Stimulated activated naive CD8-positive, alpha-beta T cell treated with anti-CD3 and anti-CD28 coated beads, Interleukin-15, Interleukin-2, amounts not matched to agents 100 ng/mL and 50 ng/mL, for 24 hours (primary cell): Measurements from ENCODE around the gene TUBGCP6.
"Not testable (repeated sequence)": the region's sequence is repeated elsewhere in the genome, so short reads cannot be mapped to it uniquely, and the experiment has no call there.

ENCODE experiments used
- H3K27ac Mint-ChIP-seq: one replicate; pipeline ENCODE4 v1.8.0; 2021; ENCODE audit warnings: mild to moderate bottlenecking, mixed read lengths
- H3K27me3 Mint-ChIP-seq: one replicate; pipeline ENCODE4 v1.8.0; 2021; ENCODE audit warnings: mixed read lengths
- H3K36me3 Mint-ChIP-seq: one replicate; pipeline ENCODE4 v1.8.0; 2021; ENCODE audit warnings: low read depth, mixed read lengths
- H3K4me1 Mint-ChIP-seq: one replicate; pipeline ENCODE4 v1.8.0; 2021; ENCODE audit warnings: low read depth, mixed read lengths
- H3K4me3 Mint-ChIP-seq: one replicate; pipeline ENCODE4 v1.8.0; 2021; ENCODE audit warnings: mild to moderate bottlenecking, mixed read lengths
- H3K9me3 Mint-ChIP-seq: one replicate; pipeline ENCODE4 v1.8.0; 2021; ENCODE audit warnings: mixed read lengths

Gene TUBGCP6

GRCh38 chr22:50283821-50284220 is 39.0 kb upstream of the TUBGCP6 start:
- H3K4me3 Mint-ChIP-seq = no peak overlapping the region
- no peaks in the 10 kb centered on the region for H3K4me1 Mint-ChIP-seq
- no peak overlapping the region for H3K27ac Mint-ChIP-seq
- no peaks in the 10 kb centered on the region for H3K36me3 Mint-ChIP-seq
- H3K9me3 Mint-ChIP-seq = no peaks in the 10 kb centered on the region
- no peaks in the 10 kb centered on the region for H3K27me3 Mint-ChIP-seq

GRCh38 chr22:50282361-50283155 is 37.7 kb upstream of the TUBGCP6 start:
- H3K9me3 Mint-ChIP-seq = no peaks in the 10 kb centered on the region
- H3K4me1 Mint-ChIP-seq = no peaks in the 10 kb centered on the region
- H3K27me3 Mint-ChIP-seq = no peaks in the 10 kb centered on the region
- no peaks in the 10 kb centered on the region for H3K36me3 Mint-ChIP-seq
- H3K27ac Mint-ChIP-seq = no peak overlapping the region
- no peak overlapping the region for H3K4me3 Mint-ChIP-seq

- H3K4me1 Mint-ChIP-seq = no peaks in the 10 kb centered on the region
- no peaks in the 10 kb centered on the region for H3K9me3 Mint-ChIP-seq
- no peak overlapping the region for H3K27ac Mint-ChIP-seq
- no peaks in the 10 kb centered on the region for H3K27me3 Mint-ChIP-seq
- no peaks in the 10 kb centered on the region for H3K36me3 Mint-ChIP-seq
- no peak overlapping the region for H3K4me3 Mint-ChIP-seq
Measured at GRCh38 chr22:50281957-50282356, 37.1 kb upstream of the TUBGCP6 start.

GRCh38 chr22:50281384-50281760 is 36.5 kb upstream of the TUBGCP6 start:
- no peaks in the 10 kb centered on the region for H3K4me1 Mint-ChIP-seq
- H3K9me3 Mint-ChIP-seq = no peaks in the 10 kb centered on the region
- no peak overlapping the region for H3K4me3 Mint-ChIP-seq
- no peak overlapping the region for H3K27ac Mint-ChIP-seq
- no peaks in the 10 kb centered on the region for H3K36me3 Mint-ChIP-seq
- H3K27me3 Mint-ChIP-seq = no peaks in the 10 kb centered on the region

GRCh38 chr22:50280708-50281383 is 36.0 kb upstream of the TUBGCP6 start:
- no peaks in the 10 kb centered on the region for H3K4me1 Mint-ChIP-seq
- H3K27ac Mint-ChIP-seq = no peak overlapping the region
- H3K27me3 Mint-ChIP-seq = no peaks in the 10 kb centered on the region
- no peaks in the 10 kb centered on the region for H3K9me3 Mint-ChIP-seq
- no peak overlapping the region for H3K4me3 Mint-ChIP-seq
- no peaks in the 10 kb centered on the region for H3K36me3 Mint-ChIP-seq

- no peaks in the 10 kb centered on the region for H3K4me1 Mint-ChIP-seq
- no peak overlapping the region for H3K4me3 Mint-ChIP-seq
- H3K9me3 Mint-ChIP-seq = no peaks in the 10 kb centered on the region
- no peaks in the 10 kb centered on the region for H3K36me3 Mint-ChIP-seq
- no peaks in the 10 kb centered on the region for H3K27me3 Mint-ChIP-seq
- no peak overlapping the region for H3K27ac Mint-ChIP-seq
Measured at GRCh38 chr22:50280022-50280707, 35.3 kb upstream of the TUBGCP6 start.

GRCh38 chr22:50278956-50279619 is 34.3 kb upstream of the TUBGCP6 start:
- Mint-ChIP-seq H3K27me3 (no peaks in the 10 kb centered on the region), H3K36me3 (no peaks in the 10 kb centered on the region), H3K4me3 (no peak overlapping the region), H3K27ac (no peak overlapping the region), H3K4me1 (peaks cover under 1% of the 10 kb centered on the region), H3K9me3 (no peaks in the 10 kb centered on the region)

- Mint-ChIP-seq H3K27me3 (peaks cover 4% of the 10 kb centered on the region), H3K4me1 (peaks cover 6% of the 10 kb centered on the region), H3K4me3 (no peak overlapping the region)
Measured at GRCh38 chr22:50278461-50278860, 33.6 kb upstream of the TUBGCP6 start.

GRCh38 chr22:50277761-50278160 is 32.9 kb upstream of the TUBGCP6 start:
- H3K4me1 Mint-ChIP-seq = peaks cover 6% of the 10 kb centered on the region
- no peaks in the 10 kb centered on the region for H3K36me3 Mint-ChIP-seq
- H3K9me3 Mint-ChIP-seq = no peaks in the 10 kb centered on the region
- H3K4me3 Mint-ChIP-seq = no peak overlapping the region
- H3K27me3 Mint-ChIP-seq = peaks cover 4% of the 10 kb centered on the region
- no peak overlapping the region for H3K27ac Mint-ChIP-seq

More at GRCh38 chr22:50278461-50278860, 33.6 kb upstream of the TUBGCP6 start:
- Mint-ChIP-seq H3K9me3 (no peaks in the 10 kb centered on the region), H3K27ac (no peak overlapping the region), H3K36me3 (no peaks in the 10 kb centered on the region)

- no peaks in the 10 kb centered on the region for H3K36me3 Mint-ChIP-seq
- H3K4me3 Mint-ChIP-seq = no peak overlapping the region
- H3K27me3 Mint-ChIP-seq = peaks cover 4% of the 10 kb centered on the region
- H3K4me1 Mint-ChIP-seq = peaks cover 7% of the 10 kb centered on the region
- no peaks in the 10 kb centered on the region for H3K9me3 Mint-ChIP-seq
- no peak overlapping the region for H3K27ac Mint-ChIP-seq
Measured at GRCh38 chr22:50276143-50276542, 31.3 kb upstream of the TUBGCP6 start.

GRCh38 chr22:50275181-50276055 is 30.6 kb upstream of the TUBGCP6 start:
- Mint-ChIP-seq H3K27me3 (peaks cover 4% of the 10 kb centered on the region), H3K27ac (no peak overlapping the region), H3K36me3 (no peaks in the 10 kb centered on the region), H3K4me3 (no peak overlapping the region), H3K4me1 (peaks cover 14% of the 10 kb centered on the region), H3K9me3 (no peaks in the 10 kb centered on the region)

GRCh38 chr22:50274771-50275170 is 29.9 kb upstream of the TUBGCP6 start:
- no peak overlapping the region for H3K4me3 Mint-ChIP-seq
- H3K9me3 Mint-ChIP-seq = no peaks in the 10 kb centered on the region
- no peaks in the 10 kb centered on the region for H3K36me3 Mint-ChIP-seq
- no peak overlapping the region for H3K27ac Mint-ChIP-seq
- peaks cover 14% of the 10 kb centered on the region for H3K4me1 Mint-ChIP-seq
- H3K27me3 Mint-ChIP-seq = peaks cover 4% of the 10 kb centered on the region

- H3K9me3 Mint-ChIP-seq = no peaks in the 10 kb centered on the region
- no peak overlapping the region for H3K4me3 Mint-ChIP-seq
- no peaks in the 10 kb centered on the region for H3K36me3 Mint-ChIP-seq
- peaks cover 4% of the 10 kb centered on the region for H3K27me3 Mint-ChIP-seq
- no peak overlapping the region for H3K27ac Mint-ChIP-seq
- H3K4me1 Mint-ChIP-seq = peaks cover 14% of the 10 kb centered on the region
Measured at GRCh38 chr22:50274311-50274710, 29.5 kb upstream of the TUBGCP6 start.

- not testable (repeated sequence) for H3K27me3 Mint-ChIP-seq, H3K4me3 Mint-ChIP-seq, H3K27ac Mint-ChIP-seq, H3K36me3 Mint-ChIP-seq, H3K9me3 Mint-ChIP-seq
- peaks cover 14% of the 10 kb centered on the region for H3K4me1 Mint-ChIP-seq
Measured at GRCh38 chr22:50273781-50274180, 29.0 kb upstream of the TUBGCP6 start.
